Panc1 (cell line): Measurements from ENCODE around the gene SH3BP1. TPM values are rescaled to one million over a fixed set of nuclear protein-coding genes. Genes with fewer than 3 reads are reported as not detected.

Experiments
- ATAC-seq: fragments of 200-7000 bp; cut with Tn5 transposase; 2 replicates; pipeline ENCODE4 v1.9.1; 2020; ENCODE audit warnings: mild to moderate bottlenecking, moderate library complexity
- BruUV-seq: library from RNA; stranded (reverse); fragments of 400-500 nt; replicated peaks from 2 replicates; lab custom pipeline; 2021; lab: Mats Ljungman, UMichigan
- CTCF ChIA-PET: fragments of 300-600 bp; sonication (Branson Sonifier 250); formaldehyde crosslinking; loops from one replicate; lab custom pipeline; 2022; ENCODE audit warnings: antibody characterized with exemption; lab: Charles Lee
- POLR2A ChIA-PET: fragments of 300-600 bp; sonication (Branson Sonifier 250); formaldehyde crosslinking; loops from one replicate; lab custom pipeline; 2022; ENCODE audit warnings: antibody characterized with exemption; lab: Charles Lee
- DNase-seq: peaks from one replicate; pipeline ENCODE4 v3.0.0-alpha.2; 2010; ENCODE audit warnings: low read depth, low spot score
- H3K27ac ChIP-seq: 2 replicates; pipeline ENCODE4 v1.5.1; 2011; ENCODE audit warnings: mild to moderate bottlenecking, low read length, inconsistent platforms
- H3K27me3 ChIP-seq: fragments of 200-500 bp; sonication (Bioruptor generic); 2 replicates; pipeline ENCODE4 v1.6.0; 2014; ENCODE audit warnings: low read length, inconsistent platforms; ENCODE audit not compliant: control insufficient read depth, insufficient read depth
- H3K36me3 ChIP-seq: fragments of 200-500 bp; sonication (Bioruptor generic); 2 replicates; pipeline ENCODE4 v1.5.1; 2014; ENCODE audit warnings: inconsistent platforms, mild to moderate bottlenecking, low read length, moderate library complexity; ENCODE audit not compliant: control insufficient read depth, insufficient read depth
- H3K4me1 ChIP-seq: 2 replicates; pipeline ENCODE4 v1.5.1; 2011; ENCODE audit warnings: inconsistent platforms, mild to moderate bottlenecking, low read length, moderate library complexity; ENCODE audit not compliant: control insufficient read depth, insufficient read depth
- H3K4me3 ChIP-seq, 2 experiments: 2 replicates each; pipeline ENCODE4 v1.5.1; 2011 to 2012; ENCODE audit warnings: low read depth in 2 of 2, low read length in 2 of 2, mild to moderate bottlenecking in 2 of 2, inconsistent platforms in 1 of 2, moderate library complexity in 1 of 2
- H3K9me3 ChIP-seq: fragments of 200-500 bp; sonication (Bioruptor generic); 2 replicates; pipeline ENCODE4 v1.5.1; 2014; ENCODE audit warnings: low read depth, mild to moderate bottlenecking, inconsistent platforms, low read length, moderate library complexity; ENCODE audit not compliant: control insufficient read depth, insufficient read depth
- CTCF ChIP-seq: fragments of 450-650 bp; IDR thresholded peaks from 2 replicates; pipeline ENCODE4 v1.5.1; 2017; ENCODE audit warnings: mild to moderate bottlenecking
- POLR2AphosphoS5 ChIP-seq: IDR thresholded peaks from 2 replicates; pipeline ENCODE4 v1.6.1; 2012; ENCODE audit warnings: mild to moderate bottlenecking, low read depth, low read length, moderate library complexity
- SIN3A ChIP-seq: IDR thresholded peaks from 2 replicates; pipeline ENCODE4 v1.6.1; 2012; ENCODE audit warnings: low read depth, mild to moderate bottlenecking, low read length, moderate library complexity, borderline replicate concordance; ENCODE audit not compliant: insufficient read depth
- TCF7L2 ChIP-seq: IDR thresholded peaks from 2 replicates; pipeline ENCODE4 v1.6.1; 2011; ENCODE audit warnings: mild to moderate bottlenecking, low read depth, low read length, inconsistent platforms
- in situ Hi-C: cut with HindIII; loops from 2 replicates; pipeline ENCODE4 v1.10.0; 2016; ENCODE audit warnings: low sequenced_read_pairs, low pct_unique_long_range_greater_than_20kb
- intact Hi-C: fragments of 100-400 bp; cut with micrococcal nuclease; formaldehyde crosslinking; loops from one replicate; pipeline ENCODE4 v1.10.0; 2022; ENCODE audit not compliant: unreplicated experiment
- total RNA-seq: library from RNA; stranded (reverse); gene quantifications from one replicate; pipeline ENCODE4 v1.2.1, GENCODE V29; 2021; ENCODE audit not compliant: unreplicated experiment
- TF ChIP-seq, protein P1 (sequence below), 2 experiments: IDR thresholded peaks; 2 replicates each; pipeline ENCODE4 v1.6.1; 2011 to 2012; ENCODE audit warnings: low read depth in 2 of 2, control low read depth in 1 of 2, low read length in 1 of 2, mild to moderate bottlenecking in 1 of 2, moderate library complexity in 1 of 2; ENCODE audit not compliant: insufficient read depth in 1 of 2

Gene SH3BP1
- total RNA-seq, 1 experiment from 2014 or later = 6.8 TPM

GRCh38 chr22:37591823-37592404 is 47.6 kb upstream of the SH3BP1 start:
- ATAC-seq = no peak
- CTCF ChIA-PET = interaction anchor here (0.6 to 1.4 kb wide), 12 partner anchors 10 to 134 kb away, joined by 3 to 19 read pairs (median 4); partner anchors contain the start of gene LGALS2
- no peak for DNase-seq
- TF ChIP-seq SIN3A (no peak), POLR2AphosphoS5 (no peak)
- no peaks in the 10 kb centered on the region for H3K4me1 ChIP-seq
- no TSS peak for BruUV-seq
- 0 out of 4 replicates have a peak overlapping the region, but pooled peaks of 1 of the 2 experiments have one; percentile 8 for H3K4me3 ChIP-seq
- H3K27ac ChIP-seq = no peak overlapping the region
- H3K27me3 ChIP-seq = no peaks in the 10 kb centered on the region
- H3K9me3 ChIP-seq = no peaks in the 10 kb centered on the region
- no peaks in the 10 kb centered on the region for H3K36me3 ChIP-seq
- in situ Hi-C loops = no loop called here
- intact Hi-C loops = loop anchor here (2.0 kb wide), 1 partner anchor 53 kb away; no protein-coding TSS in a partner anchor
- POLR2A ChIA-PET = no interaction called here

- DNase-seq = no peak
- BruUV-seq = no TSS peak
Observed at GRCh38 chr22:37594237-37594636, 45.2 kb upstream of the SH3BP1 start.

More at GRCh38 chr22:37594237-37594636, 45.2 kb upstream of the SH3BP1 start:
- H3K27me3 ChIP-seq = no peaks in the 10 kb centered on the region
- TF ChIP-seq TCF7L2 (no peak), POLR2AphosphoS5 (no peak), SIN3A (no peak), CTCF (no peak)
- TF ChIP-seq, protein P1, sequence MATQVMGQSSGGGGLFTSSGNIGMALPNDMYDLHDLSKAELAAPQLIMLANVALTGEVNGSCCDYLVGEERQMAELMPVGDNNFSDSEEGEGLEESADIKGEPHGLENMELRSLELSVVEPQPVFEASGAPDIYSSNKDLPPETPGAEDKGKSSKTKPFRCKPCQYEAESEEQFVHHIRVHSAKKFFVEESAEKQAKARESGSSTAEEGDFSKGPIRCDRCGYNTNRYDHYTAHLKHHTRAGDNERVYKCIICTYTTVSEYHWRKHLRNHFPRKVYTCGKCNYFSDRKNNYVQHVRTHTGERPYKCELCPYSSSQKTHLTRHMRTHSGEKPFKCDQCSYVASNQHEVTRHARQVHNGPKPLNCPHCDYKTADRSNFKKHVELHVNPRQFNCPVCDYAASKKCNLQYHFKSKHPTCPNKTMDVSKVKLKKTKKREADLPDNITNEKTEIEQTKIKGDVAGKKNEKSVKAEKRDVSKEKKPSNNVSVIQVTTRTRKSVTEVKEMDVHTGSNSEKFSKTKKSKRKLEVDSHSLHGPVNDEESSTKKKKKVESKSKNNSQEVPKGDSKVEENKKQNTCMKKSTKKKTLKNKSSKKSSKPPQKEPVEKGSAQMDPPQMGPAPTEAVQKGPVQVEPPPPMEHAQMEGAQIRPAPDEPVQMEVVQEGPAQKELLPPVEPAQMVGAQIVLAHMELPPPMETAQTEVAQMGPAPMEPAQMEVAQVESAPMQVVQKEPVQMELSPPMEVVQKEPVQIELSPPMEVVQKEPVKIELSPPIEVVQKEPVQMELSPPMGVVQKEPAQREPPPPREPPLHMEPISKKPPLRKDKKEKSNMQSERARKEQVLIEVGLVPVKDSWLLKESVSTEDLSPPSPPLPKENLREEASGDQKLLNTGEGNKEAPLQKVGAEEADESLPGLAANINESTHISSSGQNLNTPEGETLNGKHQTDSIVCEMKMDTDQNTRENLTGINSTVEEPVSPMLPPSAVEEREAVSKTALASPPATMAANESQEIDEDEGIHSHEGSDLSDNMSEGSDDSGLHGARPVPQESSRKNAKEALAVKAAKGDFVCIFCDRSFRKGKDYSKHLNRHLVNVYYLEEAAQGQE (IDR thresholded peaks at IDR 0.05; ENCODE audit: insufficient read depth in 1 of 2, low read depth in 2 of 2, low read length in 1 of 2) = no peak
- in situ Hi-C loops (no loop called here), intact Hi-C loops (no loop called here)
- ChIA-PET CTCF (no interaction called here), POLR2A (no interaction called here)
- no peaks in the 10 kb centered on the region for H3K9me3 ChIP-seq
- H3K4me3 ChIP-seq = no peak overlapping the region
- no peaks in the 10 kb centered on the region for H3K4me1 ChIP-seq
- H3K36me3 ChIP-seq = no peaks in the 10 kb centered on the region
- H3K27ac ChIP-seq = no peak overlapping the region
- ATAC-seq = no peak
